ENCODE measurements around the gene VDAC2.

Gene VDAC2

DNA sequence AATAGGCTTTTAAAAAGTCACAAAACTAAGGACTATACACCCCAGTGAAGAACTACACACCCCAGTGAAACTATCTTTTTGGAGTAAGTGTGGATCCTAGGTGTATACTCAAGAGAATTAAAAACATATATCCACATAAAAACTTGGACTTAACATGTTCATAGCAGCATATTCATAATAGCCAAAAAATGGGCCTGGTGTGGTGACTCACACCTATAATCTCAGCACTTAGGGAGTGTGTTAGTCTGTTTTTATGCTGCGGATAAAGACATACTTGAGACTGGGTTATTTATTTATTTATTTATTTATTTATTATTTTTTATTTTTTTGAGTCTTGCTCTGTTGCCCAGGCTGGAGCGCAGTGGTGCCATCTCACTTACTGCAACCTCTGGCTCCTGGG lies 44.1 kb downstream of the VDAC2 start:
- DNase-seq, result no peak

- DNase-seq, result no peak
Measured at GRCh38 chr10:75260990-75261389, 50.4 kb downstream of the VDAC2 start.

GRCh38 chr10:75261813-75262705 lies 51.5 kb downstream of the VDAC2 start:
- no peak for DNase-seq

GRCh38 chr10:75263806-75264205 lies 53.2 kb downstream of the VDAC2 start:
- DNase-seq, result no peak

- no peak for DNase-seq
Measured at GRCh38 chr10:75265856-75266255, 55.3 kb downstream of the VDAC2 start.

GRCh38 chr10:75266945-75267344 lies 56.3 kb downstream of the VDAC2 start:
- no peak for DNase-seq

- DNase-seq, result no peak
Measured at GRCh38 chr10:75269605-75270004, 59.0 kb downstream of the VDAC2 start.

GRCh38 chr10:75272094-75272493 lies 61.5 kb downstream of the VDAC2 start:
- DNase-seq, result no peak

DNA sequence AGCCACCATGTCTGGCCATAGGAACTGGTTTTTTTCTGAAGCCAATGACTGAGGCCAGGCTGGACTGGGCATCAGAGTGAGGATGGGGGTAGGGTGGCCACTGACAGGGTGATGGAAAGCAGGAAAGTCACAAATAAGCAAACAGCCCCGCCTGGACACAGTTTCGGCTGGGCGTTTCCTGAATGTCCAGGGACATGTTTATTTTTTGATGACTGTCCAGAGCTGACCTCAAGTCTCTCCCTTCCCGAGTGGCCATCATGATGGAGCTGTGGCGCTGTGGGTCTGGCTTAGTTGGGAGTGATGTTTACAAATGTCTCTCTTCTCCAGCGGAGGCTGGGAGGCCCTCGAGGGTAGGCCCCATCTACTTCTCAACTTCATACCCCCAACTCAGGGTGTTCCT lies 62.3 kb downstream of the VDAC2 start:
- DNase-seq, result no peak

- DNase-seq, result no peak
Measured at GRCh38 chr10:75276069-75276872, 65.7 kb downstream of the VDAC2 start.

DNA sequence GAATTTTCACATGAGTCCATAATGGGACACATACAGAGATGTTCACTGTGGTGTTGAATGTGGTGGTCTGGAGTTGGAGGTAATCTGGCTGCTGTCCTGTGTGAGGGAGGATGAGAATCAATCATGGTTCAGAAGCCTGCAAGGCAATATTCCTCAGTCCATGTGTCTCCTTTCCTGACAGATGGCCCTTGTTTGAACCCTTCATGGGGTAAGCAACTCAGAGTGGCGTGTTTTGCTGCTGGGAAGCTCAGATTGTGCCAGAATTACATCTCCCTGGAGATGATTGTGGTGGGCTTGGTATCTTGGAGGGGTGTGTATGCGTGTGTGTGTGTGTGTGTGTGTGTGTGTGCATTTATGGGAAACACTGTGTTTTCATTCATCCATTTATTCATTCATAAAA lies 69.6 kb downstream of the VDAC2 start:
- DNase-seq, result no peak
